Breast epithelium (tissue), 3 donors: Measurements from ENCODE around the gene PLCXD3.

Source experiments
- CTCF ChIP-seq, 3 donors: fragments of 450-650 bp; IDR thresholded peaks; one replicate each; pipeline ENCODE4 v1.5.1; 2016 to 2017; ENCODE audit warnings: antibody characterized with exemption in 3 of 3, mild to moderate bottlenecking in 3 of 3, moderate library complexity in 3 of 3
- POLR2A ChIP-seq: fragments of 450-650 bp; IDR thresholded peaks from one replicate; pipeline ENCODE4 v1.6.1; 2016; ENCODE audit warnings: antibody characterized with exemption, mild to moderate bottlenecking, moderate library complexity

DNA sequence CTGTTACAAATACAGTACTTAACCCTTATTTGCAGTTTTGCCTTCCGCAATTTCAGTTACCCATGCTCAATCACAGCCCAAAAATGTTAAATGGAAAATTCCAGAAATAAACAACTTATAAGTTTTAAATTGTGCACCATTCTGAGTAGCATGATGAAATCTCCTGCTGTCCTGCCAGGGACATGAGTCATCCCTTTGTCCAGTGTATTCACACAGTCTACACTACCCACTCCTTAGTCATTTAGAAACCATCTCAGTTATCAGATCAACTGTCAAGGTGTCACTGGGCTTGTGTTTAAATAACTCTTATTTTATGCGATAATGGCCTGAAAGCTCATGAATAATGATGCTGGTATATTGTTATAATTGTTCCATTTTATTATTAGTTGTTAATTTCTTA, 95.8 kb downstream of the PLCXD3 start:
- TF ChIP-seq CTCF (IDR thresholded peaks at IDR 0.05) (no peak), POLR2A (no peak)
